Epithelial cell of esophagus (primary cell): Measurements from ENCODE around the gene FRYL.

Source experiments
- DNase-seq: peaks from one replicate; pipeline ENCODE4 v3.0.0; 2010; ENCODE audit warnings: low read depth
- H3K4me3 ChIP-seq: 2 replicates; pipeline ENCODE4 v1.5.1; 2011; ENCODE audit warnings: mild to moderate bottlenecking, low read length, control low read depth
- TF ChIP-seq, protein P1 (sequence below): IDR thresholded peaks from 2 replicates; pipeline ENCODE4 v1.5.1; 2011; ENCODE audit warnings: low read depth, mild to moderate bottlenecking, low read length, control low read depth, inconsistent platforms; ENCODE audit not compliant: insufficient read depth; ENCODE audit errors: missing control alignments

FRYL gene

GRCh38 chr4:48590884-48591283, 189.2 kb downstream of the FRYL start:
- DNase-seq = no peak
- TF ChIP-seq, protein P1, sequence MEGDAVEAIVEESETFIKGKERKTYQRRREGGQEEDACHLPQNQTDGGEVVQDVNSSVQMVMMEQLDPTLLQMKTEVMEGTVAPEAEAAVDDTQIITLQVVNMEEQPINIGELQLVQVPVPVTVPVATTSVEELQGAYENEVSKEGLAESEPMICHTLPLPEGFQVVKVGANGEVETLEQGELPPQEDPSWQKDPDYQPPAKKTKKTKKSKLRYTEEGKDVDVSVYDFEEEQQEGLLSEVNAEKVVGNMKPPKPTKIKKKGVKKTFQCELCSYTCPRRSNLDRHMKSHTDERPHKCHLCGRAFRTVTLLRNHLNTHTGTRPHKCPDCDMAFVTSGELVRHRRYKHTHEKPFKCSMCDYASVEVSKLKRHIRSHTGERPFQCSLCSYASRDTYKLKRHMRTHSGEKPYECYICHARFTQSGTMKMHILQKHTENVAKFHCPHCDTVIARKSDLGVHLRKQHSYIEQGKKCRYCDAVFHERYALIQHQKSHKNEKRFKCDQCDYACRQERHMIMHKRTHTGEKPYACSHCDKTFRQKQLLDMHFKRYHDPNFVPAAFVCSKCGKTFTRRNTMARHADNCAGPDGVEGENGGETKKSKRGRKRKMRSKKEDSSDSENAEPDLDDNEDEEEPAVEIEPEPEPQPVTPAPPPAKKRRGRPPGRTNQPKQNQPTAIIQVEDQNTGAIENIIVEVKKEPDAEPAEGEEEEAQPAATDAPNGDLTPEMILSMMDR = no peak
- no peak overlapping the region for H3K4me3 ChIP-seq

- TF ChIP-seq, protein P1 = no peak
- DNase-seq = no peak
- no peak overlapping the region for H3K4me3 ChIP-seq
These were observed 191.0 kb downstream of the FRYL start for GRCh38 chr4:48589098-48589445.

GRCh38 chr4:48588230-48589097, 191.6 kb downstream of the FRYL start:
- H3K4me3 ChIP-seq = no peak overlapping the region
- DNase-seq = no peak
- TF ChIP-seq, protein P1 = no peak

DNA sequence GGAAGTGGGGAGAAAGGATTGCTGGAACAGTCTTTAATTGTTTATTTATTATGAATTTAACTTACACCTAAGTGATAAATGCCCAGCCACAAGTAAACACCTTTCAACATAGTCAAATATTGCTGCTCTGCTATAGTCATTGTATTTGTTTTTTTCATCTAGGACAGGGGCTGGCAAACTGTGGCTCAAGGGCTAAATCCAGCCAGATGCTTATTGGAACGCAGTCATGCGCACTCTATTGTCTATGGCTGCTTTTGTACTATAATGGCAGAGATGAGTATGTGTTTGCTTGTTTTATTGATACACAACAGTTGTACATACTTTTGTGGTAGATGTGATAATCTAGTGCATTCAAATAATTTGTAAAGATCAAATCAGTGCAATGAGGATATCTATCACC, 194.7 kb downstream of the FRYL start:
- no peak for DNase-seq
- H3K4me3 ChIP-seq = no peak overlapping the region
- TF ChIP-seq, protein P1 = no peak

GRCh38 chr4:48578132-48578968, 201.7 kb downstream of the FRYL start:
- TF ChIP-seq, protein P1 = peak; percentile 91
- peak; percentile 78 for DNase-seq
- no peak overlapping the region for H3K4me3 ChIP-seq

DNA sequence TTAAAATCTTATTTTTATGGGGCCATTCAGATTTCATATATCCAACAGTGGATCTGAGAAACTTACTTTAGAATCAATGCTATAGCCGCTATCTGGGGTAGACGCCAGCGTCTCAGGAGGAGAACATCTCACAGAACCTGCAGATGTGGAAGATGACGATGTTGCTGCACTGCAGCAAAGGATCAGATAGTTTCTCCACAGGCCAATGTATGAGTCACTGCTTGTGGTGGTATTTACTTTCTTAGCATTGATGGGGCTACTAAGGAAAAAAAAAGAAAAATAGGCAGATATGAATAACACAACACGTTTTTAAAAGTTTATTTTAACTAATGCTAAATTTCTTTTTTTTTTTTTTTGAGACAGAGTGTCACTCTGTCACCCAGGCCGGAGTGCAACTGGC, 204.1 kb downstream of the FRYL start:
- TF ChIP-seq, protein P1 = no peak
- no peak overlapping the region for H3K4me3 ChIP-seq
- peak; percentile 5 for DNase-seq

DNA sequence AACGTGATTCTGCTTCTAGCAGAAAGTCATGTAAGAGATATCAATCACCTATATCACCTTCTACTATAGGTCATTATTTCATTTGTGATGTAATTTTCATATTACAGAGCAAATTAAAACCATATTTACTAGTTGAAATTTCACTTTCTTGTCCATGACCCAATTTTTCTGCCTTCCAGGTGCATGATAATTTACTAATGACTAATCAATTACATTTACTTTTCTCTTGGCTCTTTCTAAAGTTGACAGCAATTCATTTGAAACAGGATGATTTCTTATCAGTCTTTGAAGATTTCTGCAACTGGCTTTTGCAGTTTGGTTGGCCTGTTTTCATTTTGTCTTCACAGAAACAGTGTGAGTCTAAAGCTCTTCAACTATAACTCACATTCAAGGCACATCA, 208.6 kb downstream of the FRYL start:
- TF ChIP-seq, protein P1 = no peak
- DNase-seq = no peak
- no peak overlapping the region for H3K4me3 ChIP-seq
